Measurements from ENCODE around the gene STYXL2.

Gene STYXL2

DNA sequence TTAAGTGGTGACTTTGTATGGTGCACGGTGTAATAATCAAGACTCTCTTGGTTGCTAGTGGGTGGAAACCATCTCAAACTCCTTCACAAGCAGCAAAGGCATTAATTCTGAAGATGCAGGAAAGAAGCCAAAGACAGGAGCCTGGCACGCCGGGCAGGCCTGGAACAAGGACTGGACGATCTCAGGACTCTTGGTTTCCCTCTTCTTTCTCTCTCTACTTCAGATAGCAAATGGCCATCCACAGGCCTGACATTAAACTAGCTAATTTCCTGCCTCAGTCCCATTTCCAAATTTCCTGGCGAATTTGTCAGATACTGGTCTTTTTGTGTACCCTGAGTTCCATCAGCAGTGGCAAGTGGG, 28.2 kb downstream of the STYXL2 start:
- no peaks in the 10 kb centered on the region for H3K4me1 ChIP-seq
- H3K27me3 ChIP-seq = peaks cover 0 to 10% (median 9%) of the 10 kb centered on the region in 11 experiments; a peak in 13 of 22 replicates
- H3K4me3 ChIP-seq = no peak overlapping the region
- no peak overlapping the region for H3K9ac ChIP-seq
- no peaks in the 10 kb centered on the region for H4K20me1 ChIP-seq
- TF ChIP-seq Cebpa-rat (IDR thresholded peaks at IDR 0.05) = no peak
- no peaks in the 10 kb centered on the region for H3K36me3 ChIP-seq
- H3K27ac ChIP-seq = no peak overlapping the region
- H3K4me2 ChIP-seq = no peak overlapping the region
- peaks cover 0 to 10% (median 7%) of the 10 kb centered on the region in 11 experiments; a peak in 8 of 22 replicates for H3K9me3 ChIP-seq (replicated peaks in 1 of 11)

DNA sequence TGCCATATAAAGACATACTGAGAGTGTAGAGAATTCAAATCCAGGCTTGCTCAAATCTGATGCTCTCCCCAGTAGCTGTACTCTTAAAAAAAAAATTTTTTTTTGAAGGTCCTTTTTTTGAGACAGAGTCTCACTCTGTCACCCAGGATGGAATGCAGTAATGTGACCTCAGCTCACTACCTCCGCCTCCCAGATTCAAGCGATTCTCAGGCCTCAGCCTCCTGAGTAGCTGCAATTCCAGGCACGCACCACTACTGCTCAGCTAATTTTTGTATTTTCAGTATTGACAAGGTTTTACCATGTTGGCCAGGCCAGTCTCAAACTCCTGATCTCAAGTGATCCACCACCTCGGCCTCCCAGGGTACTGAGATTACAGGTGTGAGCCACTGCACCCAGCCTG, 28.7 kb downstream of the STYXL2 start:
- no peak for TF ChIP-seq Cebpa-rat (IDR thresholded peaks at IDR 0.05)
- H3K9me3 ChIP-seq (replicated peaks in 1 of 11) = peaks cover 0 to 10% (median 7%) of the 10 kb centered on the region in 11 experiments; a peak in 8 of 22 replicates
- no peaks in the 10 kb centered on the region for H4K20me1 ChIP-seq
- H3K9ac ChIP-seq = no peak overlapping the region
- no peak overlapping the region for H3K4me2 ChIP-seq
- H3K27ac ChIP-seq = no peak overlapping the region
- peaks cover 0 to 10% (median 9%) of the 10 kb centered on the region in 11 experiments; a peak in 13 of 22 replicates for H3K27me3 ChIP-seq
- H3K36me3 ChIP-seq = no peaks in the 10 kb centered on the region
- no peak overlapping the region for H3K4me3 ChIP-seq
- no peaks in the 10 kb centered on the region for H3K4me1 ChIP-seq

GRCh38 chr1:167126317-167126716, 32.4 kb downstream of the STYXL2 start:
- no peak overlapping the region for H3K9ac ChIP-seq
- peaks cover 0 to 7% (median 0%) of the 10 kb centered on the region in 10 experiments; a peak in 5 of 20 replicates for H3K4me1 ChIP-seq
- no peak overlapping the region for H3K27ac ChIP-seq
- H3K4me2 ChIP-seq = no peak overlapping the region
- peaks cover 0 to 7% (median 5%) of the 10 kb centered on the region in 11 experiments; a peak in 13 of 22 replicates for H3K27me3 ChIP-seq
- no peak overlapping the region for H3K4me3 ChIP-seq
- H3K36me3 ChIP-seq = no peaks in the 10 kb centered on the region
- TF ChIP-seq Cebpa-rat (IDR thresholded peaks at IDR 0.05) = no peak
- peaks cover 0 to 6% (median 3%) of the 10 kb centered on the region in 11 experiments; a peak in 8 of 22 replicates for H3K9me3 ChIP-seq (replicated peaks in 1 of 11)
- H4K20me1 ChIP-seq = no peaks in the 10 kb centered on the region

DNA sequence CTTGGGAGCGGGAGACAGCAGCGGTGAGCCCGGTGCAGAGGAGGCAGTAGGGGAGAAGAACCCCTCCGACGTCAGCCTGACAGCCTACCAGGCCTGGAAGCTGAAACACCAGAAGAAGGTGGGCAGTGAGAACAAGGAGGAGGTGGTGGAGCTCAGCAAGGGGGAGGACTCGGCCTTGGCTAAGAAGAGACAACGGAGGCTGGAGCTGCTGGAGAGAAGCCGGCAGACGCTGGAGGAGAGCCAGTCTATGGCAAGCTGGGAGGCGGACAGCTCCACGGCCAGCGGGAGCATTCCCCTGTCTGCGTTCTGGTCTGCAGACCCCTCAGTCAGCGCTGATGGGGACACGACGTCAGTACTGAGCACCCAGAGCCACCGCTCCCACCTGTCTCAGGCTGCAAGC, 32.9 kb downstream of the STYXL2 start:
- H3K9ac ChIP-seq = no peak overlapping the region
- no peaks in the 10 kb centered on the region for H4K20me1 ChIP-seq
- peaks cover 0 to 9% (median 0%) of the 10 kb centered on the region in 10 experiments; a peak in 5 of 20 replicates for H3K4me1 ChIP-seq
- H3K4me2 ChIP-seq = no peak overlapping the region
- TF ChIP-seq Cebpa-rat (IDR thresholded peaks at IDR 0.05) = no peak
- peaks cover 0 to under 1% (median 0%) of the 10 kb centered on the region in 11 experiments; a peak in 2 of 22 replicates for H3K9me3 ChIP-seq (replicated peaks in 1 of 11)
- H3K27ac ChIP-seq = no peak overlapping the region
- no peaks in the 10 kb centered on the region for H3K36me3 ChIP-seq
- H3K4me3 ChIP-seq = no peak overlapping the region
- H3K27me3 ChIP-seq = peaks cover 0 to 2% (median under 1%) of the 10 kb centered on the region in 11 experiments; a peak in 3 of 22 replicates

DNA sequence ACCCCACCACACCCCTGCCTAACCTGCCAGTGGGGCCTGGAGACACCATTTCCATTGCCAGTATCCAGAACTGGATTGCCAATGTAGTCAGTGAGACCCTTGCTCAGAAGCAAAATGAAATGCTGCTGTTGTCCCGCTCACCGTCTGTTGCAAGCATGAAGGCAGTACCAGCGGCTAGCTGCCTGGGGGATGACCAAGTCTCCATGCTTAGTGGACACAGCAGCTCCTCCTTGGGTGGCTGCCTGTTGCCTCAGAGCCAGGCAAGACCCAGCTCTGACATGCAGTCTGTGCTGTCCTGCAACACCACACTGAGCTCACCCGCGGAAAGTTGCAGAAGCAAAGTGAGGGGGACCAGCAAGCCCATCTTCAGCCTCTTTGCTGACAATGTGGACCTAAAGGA, 33.4 kb downstream of the STYXL2 start:
- no peak for TF ChIP-seq Cebpa-rat (IDR thresholded peaks at IDR 0.05)

GRCh38 chr1:167127661-167128060, 33.8 kb downstream of the STYXL2 start:
- Histone ChIP-seq H3K4me1 (peaks cover 0 to 9% (median 0%) of the 10 kb centered on the region in 10 experiments; a peak in 5 of 20 replicates), H3K36me3 (no peaks in the 10 kb centered on the region), H3K9me3 (replicated peaks in 1 of 11) (no peaks in the 10 kb centered on the region), H3K4me3 (no peak overlapping the region), H3K27ac (no peak overlapping the region), H4K20me1 (no peaks in the 10 kb centered on the region), H3K9ac (no peak overlapping the region), H3K27me3 (no peaks in the 10 kb centered on the region), H3K4me2 (no peak overlapping the region)
- TF ChIP-seq Cebpa-rat (IDR thresholded peaks at IDR 0.05) = no peak

More for the DNA sequence above, 33.4 kb downstream of the STYXL2 start:
- H3K9ac ChIP-seq = no peak overlapping the region
- H3K4me1 ChIP-seq = peaks cover 0 to 9% (median 0%) of the 10 kb centered on the region in 10 experiments; a peak in 5 of 20 replicates
- no peaks in the 10 kb centered on the region for H3K27me3 ChIP-seq
- H3K27ac ChIP-seq = no peak overlapping the region
- H3K4me3 ChIP-seq = no peak overlapping the region
- H3K9me3 ChIP-seq (replicated peaks in 1 of 11) = no peaks in the 10 kb centered on the region
- no peaks in the 10 kb centered on the region for H3K36me3 ChIP-seq
- no peak overlapping the region for H3K4me2 ChIP-seq
- H4K20me1 ChIP-seq = no peaks in the 10 kb centered on the region

- Histone ChIP-seq H3K4me2 (no peak overlapping the region), H3K36me3 (no peaks in the 10 kb centered on the region), H3K9me3 (replicated peaks in 1 of 11) (no peaks in the 10 kb centered on the region), H3K27me3 (no peaks in the 10 kb centered on the region), H3K9ac (no peak overlapping the region), H3K4me1 (peaks cover 0 to 9% (median 0%) of the 10 kb centered on the region in 10 experiments; a peak in 5 of 20 replicates), H3K4me3 (no peak overlapping the region), H3K27ac (no peak overlapping the region), H4K20me1 (no peaks in the 10 kb centered on the region)
- TF ChIP-seq Cebpa-rat (IDR thresholded peaks at IDR 0.05) = no peak
These were observed 34.7 kb downstream of the STYXL2 start for GRCh38 chr1:167128261-167129227.

GRCh38 chr1:167130829-167131510, 37.1 kb downstream of the STYXL2 start:
- H3K27me3 ChIP-seq = no peaks in the 10 kb centered on the region
- no peaks in the 10 kb centered on the region for H3K36me3 ChIP-seq
- no peak overlapping the region for H3K27ac ChIP-seq
- H4K20me1 ChIP-seq = no peaks in the 10 kb centered on the region
- no peak overlapping the region for H3K4me3 ChIP-seq
- peaks cover 0 to 10% (median 1%) of the 10 kb centered on the region in 10 experiments; a peak in 8 of 20 replicates for H3K4me1 ChIP-seq
- no peaks in the 10 kb centered on the region for H3K9me3 ChIP-seq (replicated peaks in 1 of 11)
- TF ChIP-seq Cebpa-rat (IDR thresholded peaks at IDR 0.05) = no peak
- H3K4me2 ChIP-seq = peak overlapping the region in 6 of 11 experiments; percentile 5 to 35 (median 23); a peak in 9 of 22 replicates
- H3K9ac ChIP-seq = no peak overlapping the region

Data from BLaER1 treated with 17β-estradiol and CSF1 and Interleukin-3, amounts not matched to agents 10 nM and 100 nM (cell line).